ENCODE measurements around the gene SLC2A13. TPM values are rescaled to one million over a fixed set of nuclear protein-coding genes. Genes with fewer than 3 reads are reported as not detected.

SLC2A13 gene
- total RNA-seq, 2 donors from 2014 or later = 21.0 to 41.9 TPM

DNA sequence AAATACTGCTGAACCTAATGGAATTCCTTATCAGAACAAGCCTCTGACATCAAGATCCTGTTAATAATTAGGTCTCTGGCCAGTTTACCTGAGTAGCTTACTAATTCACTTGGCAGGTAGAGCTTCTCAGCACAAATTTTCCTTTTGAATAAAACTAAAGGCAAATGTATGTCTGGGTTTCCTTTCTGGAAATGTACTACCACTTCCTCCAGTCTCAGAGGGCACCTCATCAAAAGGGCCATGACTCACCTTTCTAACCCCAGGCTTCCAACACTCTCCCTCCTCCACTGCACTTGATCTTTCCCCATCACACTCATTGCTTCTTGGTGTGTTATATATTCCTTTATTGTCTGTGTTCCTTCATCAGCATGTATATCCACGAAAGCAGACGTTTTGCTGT, 90.5 kb downstream of the SLC2A13 start:
- no peak overlapping the region for H3K4me3 ChIP-seq
- H3K27ac ChIP-seq = no peak overlapping the region
- no peaks in the 10 kb centered on the region for H3K27me3 ChIP-seq
- no peaks in the 10 kb centered on the region for H3K36me3 ChIP-seq (replicated peaks in 1 of 2; ENCODE audit: insufficient read depth in 1 of 2, low read depth in 2 of 2)
- no peak for TF ChIP-seq POLR2A (IDR thresholded peaks at IDR 0.05)
- TF ChIP-seq, protein P1, sequence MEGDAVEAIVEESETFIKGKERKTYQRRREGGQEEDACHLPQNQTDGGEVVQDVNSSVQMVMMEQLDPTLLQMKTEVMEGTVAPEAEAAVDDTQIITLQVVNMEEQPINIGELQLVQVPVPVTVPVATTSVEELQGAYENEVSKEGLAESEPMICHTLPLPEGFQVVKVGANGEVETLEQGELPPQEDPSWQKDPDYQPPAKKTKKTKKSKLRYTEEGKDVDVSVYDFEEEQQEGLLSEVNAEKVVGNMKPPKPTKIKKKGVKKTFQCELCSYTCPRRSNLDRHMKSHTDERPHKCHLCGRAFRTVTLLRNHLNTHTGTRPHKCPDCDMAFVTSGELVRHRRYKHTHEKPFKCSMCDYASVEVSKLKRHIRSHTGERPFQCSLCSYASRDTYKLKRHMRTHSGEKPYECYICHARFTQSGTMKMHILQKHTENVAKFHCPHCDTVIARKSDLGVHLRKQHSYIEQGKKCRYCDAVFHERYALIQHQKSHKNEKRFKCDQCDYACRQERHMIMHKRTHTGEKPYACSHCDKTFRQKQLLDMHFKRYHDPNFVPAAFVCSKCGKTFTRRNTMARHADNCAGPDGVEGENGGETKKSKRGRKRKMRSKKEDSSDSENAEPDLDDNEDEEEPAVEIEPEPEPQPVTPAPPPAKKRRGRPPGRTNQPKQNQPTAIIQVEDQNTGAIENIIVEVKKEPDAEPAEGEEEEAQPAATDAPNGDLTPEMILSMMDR (IDR thresholded peaks at IDR 0.05) = no peak
- DNase-seq (no peak), ATAC-seq (peak; percentile 42)
- intact Hi-C loops (cut with DNase I) = loop anchor here (10.0 kb wide), 1 partner anchor 99 kb away; no protein-coding TSS in a partner anchor
- H3K9me3 ChIP-seq = no peaks in the 10 kb centered on the region
- 96 to 98% methylated on average over 2 of the region's 2 CpGs for WGBS, 2 donors
- peaks cover 11% of the 10 kb centered on the region for H3K4me1 ChIP-seq

DNA sequence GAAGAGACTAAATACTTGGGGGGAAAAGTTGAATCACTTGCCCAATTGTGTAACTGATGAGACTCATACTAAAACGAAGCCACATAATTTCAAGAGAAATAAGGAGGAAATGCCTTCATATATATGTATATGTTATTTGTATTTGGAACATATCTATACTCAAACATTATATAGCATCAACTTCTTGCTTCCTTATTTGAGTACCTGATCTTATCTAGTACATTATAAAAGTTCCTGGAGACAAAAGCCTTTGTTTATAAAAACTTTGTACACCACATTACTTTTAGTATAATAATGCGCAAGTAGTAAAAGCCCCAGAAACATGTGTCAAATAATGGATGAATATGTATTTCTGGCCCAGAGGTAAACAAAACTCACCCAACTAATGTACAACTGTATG, 92.0 kb downstream of the SLC2A13 start:
- H3K36me3 ChIP-seq (replicated peaks in 1 of 2; ENCODE audit: insufficient read depth in 1 of 2, low read depth in 2 of 2) = no peaks in the 10 kb centered on the region
- 67 to 81% methylated on average over 2 of the region's 2 CpGs for WGBS, 2 donors
- H3K27me3 ChIP-seq = no peaks in the 10 kb centered on the region
- DNase-seq (no peak), ATAC-seq (no peak)
- no peak overlapping the region for H3K4me3 ChIP-seq
- H3K9me3 ChIP-seq = no peaks in the 10 kb centered on the region
- peaks cover 11% of the 10 kb centered on the region for H3K4me1 ChIP-seq
- H3K27ac ChIP-seq = no peak overlapping the region
- TF ChIP-seq, protein P1 (IDR thresholded peaks at IDR 0.05) = no peak
- TF ChIP-seq POLR2A (IDR thresholded peaks at IDR 0.05) = no peak
- intact Hi-C loops (cut with DNase I) = loop anchor here (10.0 kb wide), 1 partner anchor 101 kb away; no protein-coding TSS in a partner anchor

DNA sequence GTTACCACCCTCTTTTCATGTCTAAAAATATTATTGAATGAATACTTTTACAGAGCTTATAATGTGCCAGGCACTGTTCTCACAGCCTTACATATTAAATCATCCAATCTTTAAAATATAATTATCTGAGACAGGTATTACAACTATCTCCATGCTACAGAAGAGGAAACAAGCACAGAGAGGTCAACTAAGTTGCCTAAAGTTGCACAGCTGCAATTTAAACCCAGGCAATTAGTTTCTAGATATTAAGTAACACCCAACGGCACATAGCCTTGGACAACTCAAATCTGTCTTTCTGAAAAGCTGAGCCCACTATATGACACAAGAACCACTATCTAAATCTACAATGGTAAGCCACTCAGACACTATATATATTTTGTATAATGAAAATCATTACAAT, 92.6 kb downstream of the SLC2A13 start:
- H3K4me1 ChIP-seq = peaks cover 11% of the 10 kb centered on the region
- no peaks in the 10 kb centered on the region for H3K27me3 ChIP-seq
- 81 to 86% methylated on average over 1 of the region's 1 CpG for WGBS, 2 donors
- TF ChIP-seq POLR2A (IDR thresholded peaks at IDR 0.05) = no peak
- TF ChIP-seq, protein P1 (IDR thresholded peaks at IDR 0.05) = no peak
- H3K36me3 ChIP-seq (replicated peaks in 1 of 2; ENCODE audit: insufficient read depth in 1 of 2, low read depth in 2 of 2) = no peaks in the 10 kb centered on the region
- DNase-seq (no peak), ATAC-seq (no peak)
- H3K4me3 ChIP-seq = no peak overlapping the region
- no peak overlapping the region for H3K27ac ChIP-seq
- H3K9me3 ChIP-seq = no peaks in the 10 kb centered on the region
- intact Hi-C loops (cut with DNase I) = loop anchor here (10.0 kb wide), 1 partner anchor 102 kb away; no protein-coding TSS in a partner anchor

DNA sequence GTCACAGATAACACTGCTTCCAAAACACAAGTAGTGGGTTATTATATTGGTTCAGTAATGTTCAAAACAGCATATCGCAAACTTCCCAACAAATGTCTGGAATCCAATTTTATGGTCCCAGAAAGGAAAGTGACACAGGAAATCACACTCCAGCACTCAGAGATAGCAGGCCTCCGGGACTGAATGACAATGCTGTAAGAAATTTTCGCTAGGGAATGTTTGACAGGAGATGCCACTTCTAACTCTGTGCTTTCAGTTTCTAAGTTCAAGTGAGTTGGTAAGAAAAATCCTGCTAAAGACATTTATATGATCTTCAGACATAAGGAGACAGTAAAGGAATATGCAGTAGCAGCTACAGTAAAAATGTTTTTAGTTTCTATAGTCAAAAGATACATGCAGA, 93.2 kb downstream of the SLC2A13 start:
- peaks cover 11% of the 10 kb centered on the region for H3K4me1 ChIP-seq
- H3K9me3 ChIP-seq = no peaks in the 10 kb centered on the region
- H3K27me3 ChIP-seq = no peaks in the 10 kb centered on the region
- H3K27ac ChIP-seq = no peak overlapping the region
- intact Hi-C loops (cut with DNase I) = loop anchor here (10.0 kb wide), 1 partner anchor 102 kb away; no protein-coding TSS in a partner anchor
- WGBS, 2 donors = 51 to 77% methylated on average over 3 of the region's 3 CpGs
- ATAC-seq (no peak), DNase-seq (no peak)
- TF ChIP-seq POLR2A (IDR thresholded peaks at IDR 0.05) = no peak
- TF ChIP-seq, protein P1 (IDR thresholded peaks at IDR 0.05) = no peak
- no peak overlapping the region for H3K4me3 ChIP-seq
- H3K36me3 ChIP-seq (replicated peaks in 1 of 2; ENCODE audit: insufficient read depth in 1 of 2, low read depth in 2 of 2) = no peaks in the 10 kb centered on the region

DNA sequence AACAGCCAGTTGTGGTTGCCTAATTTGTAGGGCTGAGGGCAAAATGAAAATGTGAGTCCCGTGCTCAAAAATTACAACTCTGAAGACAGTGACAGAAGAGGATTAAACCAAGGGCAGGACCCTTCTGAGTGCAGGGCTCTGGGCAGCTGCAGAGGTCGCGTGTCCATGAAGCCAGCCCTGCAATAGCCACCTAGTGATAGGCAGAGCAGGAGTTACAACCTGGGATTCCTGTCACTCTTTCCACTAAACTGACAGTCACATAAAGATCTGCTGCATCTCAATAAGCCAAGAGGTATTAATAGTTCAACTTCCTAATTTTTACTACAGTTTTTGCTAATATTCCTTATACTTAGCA, 94.1 kb downstream of the SLC2A13 start:
- no peaks in the 10 kb centered on the region for H3K27me3 ChIP-seq
- no peak for ATAC-seq
- H3K4me3 ChIP-seq = no peak overlapping the region
- intact Hi-C loops (cut with DNase I) = loop anchor here (10.0 kb wide), 1 partner anchor 103 kb away; no protein-coding TSS in a partner anchor
- H3K9me3 ChIP-seq = no peaks in the 10 kb centered on the region
- DNase-seq = no peak
- peaks cover 11% of the 10 kb centered on the region for H3K4me1 ChIP-seq
- H3K27ac ChIP-seq = no peak overlapping the region
- no peak for TF ChIP-seq POLR2A (IDR thresholded peaks at IDR 0.05)
- TF ChIP-seq, protein P1 (IDR thresholded peaks at IDR 0.05) = no peak
- 66 to 76% methylated on average over 3 of the region's 3 CpGs for WGBS, 2 donors
- H3K36me3 ChIP-seq (replicated peaks in 1 of 2; ENCODE audit: insufficient read depth in 1 of 2, low read depth in 2 of 2) = no peaks in the 10 kb centered on the region

Data from body of pancreas (tissue), 4 donors.